NCI-H2196 (cell line): ENCODE data around the gene TNFRSF13B.
"Not testable (repeated sequence)": the region's sequence is repeated elsewhere in the genome, so short reads cannot be mapped to it uniquely, and the experiment has no call there.

Source experiments
- DNase-seq: peaks from one replicate; lab custom pipeline; 2025; ENCODE audit not compliant: unreplicated experiment; lab: John Stamatoyannopoulos, UW

TNFRSF13B gene

GRCh38 chr17:16912021-16912962 lies 59.6 kb downstream of the TNFRSF13B start:
- DNase-seq: no peak

DNA sequence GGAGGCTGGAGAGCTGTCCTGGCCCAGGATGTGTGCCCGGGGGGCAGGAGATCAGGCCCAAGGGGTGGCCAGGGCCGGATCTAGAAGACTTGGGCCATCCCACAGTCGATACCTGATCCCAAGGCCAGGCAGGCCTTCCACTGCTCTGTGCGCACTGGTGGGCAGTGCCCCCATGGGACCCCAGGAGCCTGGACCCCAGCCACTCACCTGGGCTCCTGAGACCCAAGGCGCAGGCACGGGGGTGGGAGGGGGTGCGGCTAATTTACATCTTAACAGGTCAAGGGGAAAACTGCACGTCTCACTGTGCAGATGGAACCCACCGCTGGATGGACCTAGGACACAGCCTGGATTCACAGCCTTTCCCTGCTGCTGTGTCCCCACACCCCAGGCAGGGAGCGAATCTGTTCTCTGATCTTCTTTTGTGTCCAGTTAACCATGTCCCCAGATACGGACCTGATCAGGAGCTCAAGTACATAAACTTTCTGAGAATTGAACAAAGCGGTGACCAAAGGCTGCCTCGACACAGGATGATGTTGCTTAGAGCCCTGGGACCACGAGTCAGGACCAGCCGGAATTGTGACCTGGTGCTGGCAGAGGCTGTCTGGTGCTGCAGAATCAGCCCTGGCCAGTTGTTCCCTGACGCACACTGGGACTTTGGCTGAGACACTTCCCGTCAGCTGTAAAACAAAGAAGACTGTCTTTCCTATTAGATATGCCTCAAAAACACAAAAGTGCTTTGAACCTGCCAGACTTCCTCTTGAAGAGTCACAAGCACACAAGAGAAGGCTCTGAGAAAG lies 60.6 kb downstream of the TNFRSF13B start:
- no peak for DNase-seq

- DNase-seq: no peak
Observed at GRCh38 chr17:16910341-16910740, 61.6 kb downstream of the TNFRSF13B start.

GRCh38 chr17:16909472-16910246 lies 62.3 kb downstream of the TNFRSF13B start:
- no peak for DNase-seq

DNA sequence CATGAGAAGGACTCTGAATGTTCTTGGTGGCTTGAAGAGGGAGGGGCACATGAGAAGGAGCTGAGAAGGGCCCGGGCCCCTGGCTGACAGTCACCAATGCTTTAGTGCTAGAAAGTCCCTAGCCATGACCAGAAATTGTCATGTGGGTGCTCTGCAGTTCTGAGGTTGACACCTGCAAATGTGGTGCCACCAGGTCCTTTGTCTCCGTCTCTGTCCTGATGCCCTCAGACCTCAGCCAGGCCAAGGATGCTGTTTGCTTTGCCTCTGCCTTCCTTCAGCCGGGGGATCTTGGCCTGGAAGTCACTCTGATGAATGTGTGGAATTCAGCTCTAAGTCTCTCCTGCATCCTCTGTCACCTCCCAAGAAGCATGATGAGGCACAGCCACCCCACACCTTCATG lies 63.6 kb downstream of the TNFRSF13B start:
- no peak for DNase-seq

DNA sequence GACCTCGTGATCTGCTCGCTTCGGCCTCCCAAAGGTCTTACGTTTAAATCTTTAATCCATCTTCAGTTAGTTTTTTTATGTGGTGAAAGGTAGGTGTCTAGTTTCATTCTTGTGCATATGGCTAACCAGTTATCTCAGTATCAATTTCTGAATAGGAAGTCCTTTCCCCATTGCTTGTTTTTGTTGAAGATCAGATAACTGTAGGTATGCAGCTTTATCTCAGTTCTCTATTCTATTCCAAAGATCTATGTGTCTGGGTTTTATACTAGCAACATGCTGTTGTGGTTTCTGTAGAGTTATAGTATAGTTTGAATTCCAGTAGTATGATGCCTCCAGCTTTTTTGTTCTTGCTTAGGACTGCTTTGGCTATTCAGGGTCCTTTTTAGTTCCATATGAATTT lies 65.2 kb downstream of the TNFRSF13B start:
- DNase-seq: no peak

DNA sequence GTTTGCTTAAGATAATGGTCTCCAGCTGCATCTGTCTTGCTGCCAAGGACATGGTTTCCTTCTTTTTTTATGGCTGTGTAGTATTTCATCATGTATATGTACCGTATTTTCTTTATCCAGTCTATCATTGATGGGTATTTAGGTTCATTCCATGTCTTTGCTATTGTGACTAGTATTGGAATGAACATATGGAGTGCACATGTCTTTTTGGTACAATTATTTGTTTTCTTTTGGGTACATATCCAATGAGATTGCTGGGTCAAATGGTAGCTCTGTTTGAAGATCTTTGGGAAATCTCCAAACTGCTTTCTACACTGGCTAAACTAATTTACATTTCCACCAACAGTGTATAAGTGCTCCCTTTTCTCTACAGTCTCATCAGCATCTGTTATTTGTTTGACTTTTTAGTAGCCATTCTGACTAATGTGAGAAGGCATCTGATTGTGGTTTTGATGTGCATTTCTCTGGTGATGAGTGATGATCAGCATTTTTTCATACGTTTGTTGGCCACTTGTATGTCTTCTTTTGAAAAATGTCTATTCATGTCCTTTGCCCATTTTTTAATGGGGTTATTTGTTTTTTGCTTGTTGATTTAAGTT lies 66.2 kb downstream of the TNFRSF13B start:
- DNase-seq: no peak

DNA sequence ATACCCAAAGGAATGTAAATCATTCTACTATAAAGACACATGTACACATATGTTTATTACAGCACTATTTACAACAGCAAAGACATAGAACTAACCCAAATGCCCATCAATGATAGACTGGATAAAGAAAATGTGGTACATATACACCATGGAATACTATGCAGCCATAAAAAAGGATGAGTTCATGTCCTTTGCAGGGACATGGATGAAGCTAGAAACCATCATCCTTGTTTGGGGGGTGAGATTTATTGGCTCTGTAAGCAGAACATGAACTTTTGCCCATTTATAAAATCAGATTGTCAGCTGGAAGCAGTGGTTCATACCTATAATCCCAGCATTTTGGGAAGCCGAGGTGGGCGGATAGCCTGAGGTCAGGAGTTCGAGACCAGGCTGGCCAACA lies 68.8 kb downstream of the TNFRSF13B start:
- DNase-seq: not testable (repeated sequence)

- no peak for DNase-seq
Observed at GRCh38 chr17:16900288-16900882, 71.5 kb downstream of the TNFRSF13B start.

GRCh38 chr17:16897211-16897896 lies 74.6 kb downstream of the TNFRSF13B start:
- DNase-seq: not testable (repeated sequence)

- not testable (repeated sequence) for DNase-seq
Observed at GRCh38 chr17:16896235-16896634, 75.7 kb downstream of the TNFRSF13B start.

GRCh38 chr17:16893527-16893926 lies 78.4 kb downstream of the TNFRSF13B start:
- not testable (repeated sequence) for DNase-seq

DNA sequence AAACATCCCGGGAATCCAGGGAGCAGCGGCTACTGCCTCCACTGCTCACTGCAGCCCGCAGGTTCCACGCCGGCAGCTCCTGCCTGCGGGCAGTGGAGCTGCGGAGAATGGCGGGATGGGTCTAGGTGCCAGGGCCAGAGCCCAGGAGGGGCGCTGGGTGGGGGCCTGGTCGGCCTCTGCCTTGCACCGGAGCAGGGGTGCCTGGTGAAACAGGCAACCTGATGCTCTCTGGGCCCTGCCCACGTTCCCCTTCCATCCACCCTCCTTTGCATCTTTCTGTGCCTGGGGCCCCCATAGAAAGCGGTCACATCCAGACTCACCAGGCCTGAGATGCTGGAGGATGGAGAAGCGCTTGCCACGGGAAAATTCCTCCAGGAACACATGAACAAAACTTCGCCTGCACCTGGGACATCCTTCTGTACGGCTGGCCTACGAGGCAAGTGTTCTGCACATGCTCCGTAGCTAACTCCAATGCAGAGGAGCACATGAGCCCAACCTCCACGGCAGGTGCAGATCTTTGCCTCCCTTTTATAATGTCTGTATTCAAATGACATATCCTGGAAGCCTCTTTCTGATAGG lies 79.0 kb downstream of the TNFRSF13B start:
- DNase-seq: not testable (repeated sequence)

DNA sequence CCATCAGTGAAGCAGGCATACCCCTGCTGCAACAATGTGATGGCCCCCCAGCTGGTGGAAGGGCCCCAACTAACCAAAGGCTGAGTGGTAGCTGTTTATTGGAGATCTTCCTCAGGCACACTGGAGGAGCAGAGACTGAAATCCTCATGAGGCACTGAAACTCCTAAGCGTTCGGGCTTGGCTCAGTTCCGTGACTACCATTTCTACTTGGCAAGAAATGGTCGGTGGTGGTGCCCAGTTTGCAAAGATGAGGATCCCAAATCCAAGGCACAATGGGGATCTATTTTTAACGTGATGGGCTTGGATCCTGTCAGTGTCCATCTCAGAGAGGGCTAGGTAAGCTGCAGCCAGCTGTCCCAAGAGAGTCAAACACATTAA lies 82.8 kb downstream of the TNFRSF13B start:
- DNase-seq: no peak
